ENCODE measurements around the gene IFNA14. TPM values are rescaled to one million over a fixed set of nuclear protein-coding genes. Genes with fewer than 3 reads are reported as not detected.

IFNA14 gene
- total and polyA plus RNA-seq, 2 experiments from 2014 or later, result not detected

- 84% methylated on average over 2 of the region's 2 CpGs for WGBS (ENCODE audit: low lambda C conversion rate, missing lambda C conversion rate)
Observed at GRCh38 chr9:21281275-21281674, 41.5 kb upstream of the IFNA14 start.

GRCh38 chr9:21268347-21268657, 28.5 kb upstream of the IFNA14 start:
- Histone ChIP-seq H2AFZ (no peak overlapping the region), H3K4me2 (no peak overlapping the region), H3K36me3 (replicated peaks; ENCODE audit: insufficient read depth, low read depth) (no peaks in the 10 kb centered on the region), H3K9me2 (replicated peaks; ENCODE audit: insufficient read depth) (no peaks in the 10 kb centered on the region), H3K9me3 (ENCODE audit: low read depth) (no peaks in the 10 kb centered on the region), H3K4me3 (no peak overlapping the region), H3K27ac (no peak overlapping the region), H3K79me2 (no peaks in the 10 kb centered on the region), H4K20me1 (ENCODE audit: insufficient read depth, poor library complexity, severe bottlenecking) (no peaks in the 10 kb centered on the region), H3K4me1 (ENCODE audit: insufficient read depth) (no peaks in the 10 kb centered on the region), H3K27me3 (peaks cover 33% of the 10 kb centered on the region)
- WGBS (ENCODE audit: low lambda C conversion rate, missing lambda C conversion rate), result 60% methylated on average over 2 of the region's 2 CpGs
- DNase-seq (ENCODE audit: low spot score), result no peak
- no peak for TF ChIP-seq CTCF (IDR thresholded peaks at IDR 0.05; ENCODE audit: poor library complexity)
- TF ChIP-seq EZH2 (IDR thresholded peaks at IDR 0.05; ENCODE audit: borderline replicate concordance), result no peak
- no peak for TF ChIP-seq EZH2phosphoT487 (IDR thresholded peaks at IDR 0.05; ENCODE audit: low read depth, severe bottlenecking, unreplicated experiment)

More at GRCh38 chr9:21281275-21281674, 41.5 kb upstream of the IFNA14 start:
- Histone ChIP-seq H3K27me3 (peaks cover 17% of the 10 kb centered on the region), H3K27ac (no peak overlapping the region), H3K4me2 (no peak overlapping the region), H3K4me1 (ENCODE audit: insufficient read depth) (no peaks in the 10 kb centered on the region), H3K79me2 (no peaks in the 10 kb centered on the region), H4K20me1 (ENCODE audit: insufficient read depth, poor library complexity, severe bottlenecking) (no peaks in the 10 kb centered on the region), H3K9me3 (ENCODE audit: low read depth) (no peaks in the 10 kb centered on the region), H2AFZ (no peak overlapping the region), H3K4me3 (no peak overlapping the region), H3K36me3 (replicated peaks; ENCODE audit: insufficient read depth, low read depth) (no peaks in the 10 kb centered on the region), H3K9me2 (replicated peaks; ENCODE audit: insufficient read depth) (no peaks in the 10 kb centered on the region)
- TF ChIP-seq EZH2 (IDR thresholded peaks at IDR 0.05; ENCODE audit: borderline replicate concordance) (no peak), CTCF (IDR thresholded peaks at IDR 0.05; ENCODE audit: poor library complexity) (no peak), EZH2phosphoT487 (IDR thresholded peaks at IDR 0.05; ENCODE audit: low read depth, severe bottlenecking, unreplicated experiment) (no peak)
- no peak for DNase-seq (ENCODE audit: low spot score)

GRCh38 chr9:21267485-21268346, 27.9 kb upstream of the IFNA14 start:
- no peak overlapping the region for H3K4me2 ChIP-seq
- TF ChIP-seq CTCF (IDR thresholded peaks at IDR 0.05; ENCODE audit: poor library complexity), result no peak
- no peak for TF ChIP-seq EZH2 (IDR thresholded peaks at IDR 0.05; ENCODE audit: borderline replicate concordance)
- no peak for TF ChIP-seq EZH2phosphoT487 (IDR thresholded peaks at IDR 0.05; ENCODE audit: low read depth, severe bottlenecking, unreplicated experiment)
- no peaks in the 10 kb centered on the region for H4K20me1 ChIP-seq (ENCODE audit: insufficient read depth, poor library complexity, severe bottlenecking)
- no peak for DNase-seq (ENCODE audit: low spot score)
- no peaks in the 10 kb centered on the region for H3K79me2 ChIP-seq
- no peaks in the 10 kb centered on the region for H3K36me3 ChIP-seq (replicated peaks; ENCODE audit: insufficient read depth, low read depth)
- H3K4me3 ChIP-seq, result no peak overlapping the region
- H3K9me3 ChIP-seq (ENCODE audit: low read depth), result no peaks in the 10 kb centered on the region
- peaks cover 33% of the 10 kb centered on the region for H3K27me3 ChIP-seq
- H3K4me1 ChIP-seq (ENCODE audit: insufficient read depth), result no peaks in the 10 kb centered on the region
- 76% methylated on average over 4 of the region's 4 CpGs for WGBS (ENCODE audit: low lambda C conversion rate, missing lambda C conversion rate)
- no peak overlapping the region for H2AFZ ChIP-seq
- no peak overlapping the region for H3K27ac ChIP-seq
- H3K9me2 ChIP-seq (replicated peaks; ENCODE audit: insufficient read depth), result no peaks in the 10 kb centered on the region

Data from hepatocyte (in vitro differentiated cells).